Fibroblast of lung (primary cell): ENCODE data around the gene DRC3. TPM values are rescaled to one million over a fixed set of nuclear protein-coding genes. Genes with fewer than 3 reads are reported as not detected.

Experiments used
- DNase-seq, 2 donors: peaks; one replicate each; pipeline versions ENCODE4 v3.0.0 to v3.0.0-alpha.2; 2010; ENCODE audit warnings: low read depth in 2 of 2
- H2AFZ ChIP-seq: 2 replicates; pipeline ENCODE4 v1.5.1; 2012; ENCODE audit warnings: low read length, control low read depth, inconsistent platforms
- H3K27ac ChIP-seq: 2 replicates; pipeline ENCODE4 v1.5.1; 2011; ENCODE audit warnings: low read length, control low read depth; ENCODE audit not compliant: insufficient read depth
- H3K27me3 ChIP-seq: 2 replicates; pipeline ENCODE4 v1.5.1; 2011; ENCODE audit warnings: mild to moderate bottlenecking, low read length; ENCODE audit not compliant: control insufficient read depth, insufficient read depth
- H3K36me3 ChIP-seq: 2 replicates; pipeline ENCODE4 v1.5.1; 2011; ENCODE audit warnings: low read length; ENCODE audit not compliant: control insufficient read depth, insufficient read depth
- H3K4me1 ChIP-seq: 2 replicates; pipeline ENCODE4 v1.5.1; 2011; ENCODE audit warnings: low read length; ENCODE audit not compliant: control insufficient read depth, insufficient read depth; ENCODE audit errors: extremely low read depth
- H3K4me2 ChIP-seq: 2 replicates; pipeline ENCODE4 v1.5.1; 2011; ENCODE audit warnings: low read length, control low read depth; ENCODE audit not compliant: insufficient read depth; ENCODE audit errors: extremely low read depth
- H3K4me3 ChIP-seq, 4 experiments: fragments of 200-600 bp in 1 of 4; sonication (generic) in 1 of 4; replicated peaks in 1 of 4; 2 replicates each; pipeline ENCODE4 v1.5.1; 2011 to 2016; ENCODE audit warnings: low read length in 4 of 4, low read depth in 3 of 4, mild to moderate bottlenecking in 3 of 4, control low read depth in 2 of 4, inconsistent platforms in 1 of 4, mixed read lengths in 1 of 4; ENCODE audit not compliant: insufficient read depth in 1 of 4; ENCODE audit errors: control extremely low read depth in 1 of 4
- H3K79me2 ChIP-seq: 2 replicates; pipeline ENCODE4 v1.5.1; 2012; ENCODE audit warnings: mild to moderate bottlenecking, low read length, inconsistent platforms; ENCODE audit not compliant: control insufficient read depth, insufficient read depth
- H3K9ac ChIP-seq: 2 replicates; pipeline ENCODE4 v1.5.1; 2011; ENCODE audit warnings: mild to moderate bottlenecking, low read length, control low read depth; ENCODE audit not compliant: insufficient read depth
- H3K9me3 ChIP-seq: 2 replicates; pipeline ENCODE4 v1.5.1; 2012; ENCODE audit warnings: low read depth, low read length; ENCODE audit not compliant: control insufficient read depth, insufficient read depth
- H4K20me1 ChIP-seq: 2 replicates; pipeline ENCODE4 v1.5.1; 2011; ENCODE audit warnings: low read length; ENCODE audit not compliant: control insufficient read depth, insufficient read depth; ENCODE audit errors: extremely low read depth
- EZH2 ChIP-seq: IDR thresholded peaks from 2 replicates; pipeline ENCODE4 v1.5.1; 2012; ENCODE audit warnings: low read length, control low read depth, mild to moderate bottlenecking; ENCODE audit errors: missing control alignments
- polyA plus RNA-seq, 2 donors: library from polyadenylated mRNA; depleted of rRNA in 1 of 2; stranded (reverse) in 1 of 2; unstranded in 1 of 2; fragments of >200 nt; gene quantifications; 2 replicates each; pipeline ENCODE4 v1.2.1, GENCODE V29; 2011 to 2012; ENCODE audit warnings: missing spikeins in 1 of 2
- total RNA-seq: library from RNA; depleted of rRNA; stranded (reverse); fragments of >200 nt; gene quantifications from 2 replicates; pipeline ENCODE4 v1.2.1, GENCODE V29; 2014
- TF ChIP-seq, protein P1 (sequence below), 2 donors: IDR thresholded peaks in 1 of 2; conservative IDR thresholded peaks in 1 of 2; 1 replicate in 1 of 2; 2 replicates in 1 of 2; pipeline ENCODE4 v1.5.1; 2011 to 2012; ENCODE audit warnings: low read length in 2 of 2, control low read depth in 1 of 2, inconsistent platforms in 1 of 2, low read depth in 1 of 2, mild to moderate bottlenecking in 1 of 2

The DRC3 gene
- total and polyA plus RNA-seq, 2 donors (not counting 1 experiment from before 2014, with no cell fraction given), result 0.33 to 0.37 TPM

DNA sequence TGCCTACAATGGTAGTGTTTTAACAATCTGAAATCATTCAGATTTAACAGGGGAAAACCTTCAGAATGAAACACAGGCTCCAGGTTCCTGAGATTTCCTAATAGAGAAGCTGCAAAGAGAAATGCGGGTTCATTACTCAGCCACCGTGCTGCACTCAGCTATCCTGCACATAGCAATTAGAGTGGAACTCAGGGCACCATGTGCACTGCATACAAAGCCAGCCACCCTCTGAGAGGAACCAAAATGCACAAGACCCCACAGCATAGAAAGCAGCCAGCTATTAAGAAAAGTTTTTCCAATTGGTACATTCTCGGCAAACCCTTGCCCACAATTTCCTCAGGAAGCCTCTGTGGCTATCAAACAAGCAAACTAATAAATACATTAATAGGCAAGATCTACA is 37.9 kb upstream of the DRC3 start:
- Histone ChIP-seq H3K27me3 (no peaks in the 10 kb centered on the region), H2AFZ (no peak overlapping the region), H3K4me2 (no peak overlapping the region), H3K9ac (no peak overlapping the region), H3K4me1 (peaks cover 41% of the 10 kb centered on the region), H3K36me3 (peaks cover 1% of the 10 kb centered on the region), H3K9me3 (no peaks in the 10 kb centered on the region), H4K20me1 (no peaks in the 10 kb centered on the region), H3K27ac (no peak overlapping the region), H3K79me2 (peaks cover 28% of the 10 kb centered on the region), H3K4me3 (no peak overlapping the region)
- DNase-seq, result peak in 1 of 2 donors; percentile 34
- no peak for TF ChIP-seq EZH2
- TF ChIP-seq, protein P1, sequence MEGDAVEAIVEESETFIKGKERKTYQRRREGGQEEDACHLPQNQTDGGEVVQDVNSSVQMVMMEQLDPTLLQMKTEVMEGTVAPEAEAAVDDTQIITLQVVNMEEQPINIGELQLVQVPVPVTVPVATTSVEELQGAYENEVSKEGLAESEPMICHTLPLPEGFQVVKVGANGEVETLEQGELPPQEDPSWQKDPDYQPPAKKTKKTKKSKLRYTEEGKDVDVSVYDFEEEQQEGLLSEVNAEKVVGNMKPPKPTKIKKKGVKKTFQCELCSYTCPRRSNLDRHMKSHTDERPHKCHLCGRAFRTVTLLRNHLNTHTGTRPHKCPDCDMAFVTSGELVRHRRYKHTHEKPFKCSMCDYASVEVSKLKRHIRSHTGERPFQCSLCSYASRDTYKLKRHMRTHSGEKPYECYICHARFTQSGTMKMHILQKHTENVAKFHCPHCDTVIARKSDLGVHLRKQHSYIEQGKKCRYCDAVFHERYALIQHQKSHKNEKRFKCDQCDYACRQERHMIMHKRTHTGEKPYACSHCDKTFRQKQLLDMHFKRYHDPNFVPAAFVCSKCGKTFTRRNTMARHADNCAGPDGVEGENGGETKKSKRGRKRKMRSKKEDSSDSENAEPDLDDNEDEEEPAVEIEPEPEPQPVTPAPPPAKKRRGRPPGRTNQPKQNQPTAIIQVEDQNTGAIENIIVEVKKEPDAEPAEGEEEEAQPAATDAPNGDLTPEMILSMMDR (conservative IDR thresholded peaks at IDR 0.05 in 1 of 2, IDR thresholded peaks at IDR 0.05 in 1 of 2; ENCODE audit: low read depth in 1 of 2, low read length in 2 of 2), result no peak

DNA sequence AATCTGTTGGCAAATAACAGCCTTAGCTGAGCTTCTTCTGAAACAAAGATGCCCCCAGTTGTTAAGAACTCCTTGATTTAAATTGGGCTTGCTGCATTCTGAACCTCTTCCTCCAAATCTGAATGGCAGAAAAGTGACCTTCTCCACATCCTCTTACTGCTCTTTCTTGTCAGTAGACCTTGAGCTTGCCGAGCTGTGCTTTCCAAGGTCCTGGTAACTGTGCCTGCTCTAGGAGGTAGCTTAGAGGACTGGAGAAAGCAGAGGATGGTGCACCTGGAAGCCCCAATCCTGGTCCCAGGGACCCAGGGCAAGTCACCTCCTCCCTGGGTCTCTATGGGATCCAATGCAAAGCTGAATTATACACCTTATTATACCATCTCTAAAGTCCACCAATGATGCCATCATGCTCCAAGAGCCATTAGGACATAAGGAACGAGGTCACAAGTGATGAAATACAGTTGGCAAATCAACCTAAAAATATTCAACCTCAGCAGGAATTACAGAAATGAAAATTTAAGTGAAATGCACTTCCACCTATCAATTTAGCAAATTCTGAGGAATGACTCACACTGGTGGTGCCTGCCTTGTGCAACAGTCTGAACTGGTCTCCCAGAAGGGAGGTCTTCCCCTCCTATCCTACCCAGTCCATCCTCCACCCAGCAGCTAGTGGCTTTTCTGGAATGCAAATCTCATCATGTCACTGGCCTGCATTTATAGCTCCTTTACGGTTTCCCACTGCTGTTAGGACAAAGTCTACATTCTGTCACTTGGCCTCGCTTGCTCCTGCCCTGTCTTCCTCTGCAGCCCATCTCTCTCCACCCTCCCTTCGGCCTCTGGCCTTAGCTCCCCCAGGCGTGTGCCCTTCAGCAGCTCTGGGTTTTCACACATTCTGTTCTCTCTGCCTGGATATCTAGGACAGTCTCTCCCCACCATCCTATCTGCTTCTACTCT is 37.1 kb upstream of the DRC3 start:
- Histone ChIP-seq H3K9me3 (no peaks in the 10 kb centered on the region), H3K9ac (no peak overlapping the region), H3K27ac (peak overlapping the region; percentile 59), H3K4me2 (peak overlapping the region; percentile 20), H3K27me3 (no peaks in the 10 kb centered on the region), H3K4me1 (peaks cover 42% of the 10 kb centered on the region), H3K79me2 (peaks cover 28% of the 10 kb centered on the region), H3K36me3 (peaks cover 1% of the 10 kb centered on the region), H2AFZ (no peak overlapping the region), H3K4me3 (peak overlapping the region in 1 of 4 experiments; percentile 11), H4K20me1 (no peaks in the 10 kb centered on the region)
- TF ChIP-seq, protein P1 (conservative IDR thresholded peaks at IDR 0.05 in 1 of 2, IDR thresholded peaks at IDR 0.05 in 1 of 2; ENCODE audit: low read depth in 1 of 2, low read length in 2 of 2), result no peak
- peak; percentile 93 for DNase-seq

GRCh38 chr17:17937201-17937853 is 35.3 kb upstream of the DRC3 start:
- Histone ChIP-seq H3K9ac (no peak overlapping the region), H4K20me1 (no peaks in the 10 kb centered on the region), H3K4me3 (no peak overlapping the region), H3K4me2 (no peak overlapping the region), H3K4me1 (peaks cover 50% of the 10 kb centered on the region), H3K27ac (no peak overlapping the region), H3K79me2 (peaks cover 36% of the 10 kb centered on the region), H3K9me3 (no peaks in the 10 kb centered on the region), H3K36me3 (peaks cover 1% of the 10 kb centered on the region), H3K27me3 (no peaks in the 10 kb centered on the region), H2AFZ (no peak overlapping the region)
- DNase-seq, result peak in 1 of 2 donors; percentile 72
- no peak for TF ChIP-seq EZH2
- TF ChIP-seq, protein P1 (conservative IDR thresholded peaks at IDR 0.05 in 1 of 2, IDR thresholded peaks at IDR 0.05 in 1 of 2; ENCODE audit: low read depth in 1 of 2, low read length in 2 of 2), result no peak
